Measurements from ENCODE around the gene KRTAP1-1. TPM values are rescaled to one million over a fixed set of nuclear protein-coding genes. Genes with fewer than 3 reads are reported as not detected.
A peak's percentile ranks its signal among the peaks of the same experiment; 100 is the strongest.
"Not testable (repeated sequence)": the region's sequence is repeated elsewhere in the genome, so short reads cannot be mapped to it uniquely, and the experiment has no call there.

Gene KRTAP1-1, protein sequence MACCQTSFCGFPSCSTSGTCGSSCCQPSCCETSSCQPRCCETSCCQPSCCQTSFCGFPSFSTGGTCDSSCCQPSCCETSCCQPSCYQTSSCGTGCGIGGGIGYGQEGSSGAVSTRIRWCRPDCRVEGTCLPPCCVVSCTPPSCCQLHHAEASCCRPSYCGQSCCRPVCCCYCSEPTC
- 0.23 TPM for polyA plus RNA-seq (2013, experiment 1 of 2; ENCODE audit: insufficient read length)
- not detected for polyA plus RNA-seq (2013, experiment 2 of 2; ENCODE audit: insufficient read length)

GRCh38 chr17:41040783-41041571 lies at the start of gene KRTAP1-1:
Gene KRTAP1-1, minus strand, starts transcription at chr17:41041450. Its CDS starts 53 bp downstream, at chr17:41041397.
- peak; percentile 31 for DNase-seq

DNA sequence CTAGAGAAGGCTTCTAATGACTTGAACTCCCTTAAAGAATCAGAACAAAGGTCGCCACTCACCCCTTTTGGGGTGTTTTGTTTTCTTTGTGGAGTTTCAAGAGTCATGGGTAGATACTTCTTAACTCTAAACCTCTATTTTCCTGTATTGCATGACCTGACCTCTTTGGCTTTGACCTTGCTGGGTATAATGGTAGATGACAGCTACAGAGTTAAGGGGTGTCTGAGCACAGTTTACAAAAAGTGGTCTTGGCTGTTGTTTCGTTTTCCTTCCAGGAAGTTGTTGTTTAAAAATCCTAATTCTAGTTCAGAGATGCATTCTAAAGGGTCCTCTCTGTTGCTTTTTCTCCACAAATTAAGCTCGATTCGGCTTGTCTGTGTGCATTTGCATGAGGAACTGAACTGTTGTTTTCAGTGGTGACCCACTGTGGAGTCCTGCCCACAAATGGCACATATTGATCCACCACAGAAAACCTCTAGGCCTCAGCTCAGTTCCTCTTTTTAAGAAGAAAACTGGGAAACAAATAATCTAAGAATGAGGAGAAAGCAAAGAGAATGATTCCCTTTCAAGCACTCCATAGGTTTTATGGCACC lies 47.6 kb upstream of the KRTAP1-1 start:
- not testable (repeated sequence) for DNase-seq

- not testable (repeated sequence) for DNase-seq
Measured at GRCh38 chr17:41084100-41084856, 43.0 kb upstream of the KRTAP1-1 start, which contains the start of gene KRTAP4-7. Gene KRTAP4-7, plus strand, starts transcription at chr17:41084150. Its CDS starts 57 bp downstream, at chr17:41084207.

DNA sequence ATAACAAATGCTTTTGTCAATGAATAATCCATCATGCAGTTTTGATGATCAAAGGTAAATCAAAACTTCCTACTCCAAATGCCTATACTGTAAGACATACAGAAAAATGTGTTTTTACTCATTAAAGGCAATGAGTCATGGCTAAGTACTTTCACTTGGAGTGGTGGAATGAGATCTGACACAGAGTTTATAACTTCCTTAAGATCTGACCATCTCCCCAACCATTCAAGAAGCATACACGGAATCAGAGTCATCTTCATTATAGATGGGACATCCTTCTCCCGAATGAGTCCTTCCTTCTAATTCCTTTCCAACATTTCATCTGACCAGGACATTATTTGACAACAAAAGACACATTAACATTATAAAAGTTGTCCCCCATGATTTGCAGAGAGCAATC lies 42.2 kb upstream of the KRTAP1-1 start:
- peak; percentile 86 for DNase-seq

DNA sequence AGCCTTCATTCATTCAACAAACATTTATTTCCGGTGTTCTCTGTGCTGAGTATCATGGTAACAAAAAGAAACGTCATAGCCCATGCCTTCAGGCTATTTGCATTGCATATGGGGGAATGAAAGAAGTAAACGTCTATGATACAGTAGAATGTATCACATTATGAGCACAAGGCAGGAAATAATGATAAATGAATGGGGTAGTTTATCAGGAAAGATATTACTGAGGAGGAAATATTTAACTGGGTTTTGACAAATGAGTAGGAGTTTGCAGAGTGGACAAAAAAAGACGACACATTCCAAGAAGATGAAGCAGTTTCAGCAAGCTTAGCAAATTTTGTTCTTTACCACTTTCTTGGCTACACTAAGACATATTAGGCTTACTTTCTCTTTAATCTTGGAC lies 41.4 kb upstream of the KRTAP1-1 start:
- DNase-seq = no peak

DNA sequence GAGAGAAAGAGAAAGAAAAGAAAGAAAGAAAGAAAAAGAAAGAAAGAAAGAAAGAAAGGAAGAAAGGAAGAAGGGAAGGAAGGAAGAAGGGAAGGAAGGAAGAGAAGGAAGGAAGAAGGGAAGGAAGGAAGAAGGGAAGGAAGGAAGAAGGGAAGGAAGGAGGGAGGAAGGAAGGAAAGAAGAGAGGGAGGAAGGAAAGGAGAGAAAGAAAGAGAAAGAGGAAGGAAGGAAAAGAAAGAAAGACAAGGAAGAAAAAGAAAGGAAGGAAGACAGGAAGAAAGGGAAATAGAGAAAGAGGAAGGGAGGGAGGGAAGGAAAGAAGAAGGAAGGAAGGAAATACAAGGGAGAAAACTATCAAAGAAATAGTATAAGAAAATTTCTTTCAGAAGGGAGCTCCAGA lies 35.5 kb upstream of the KRTAP1-1 start:
- no peak for DNase-seq

DNA sequence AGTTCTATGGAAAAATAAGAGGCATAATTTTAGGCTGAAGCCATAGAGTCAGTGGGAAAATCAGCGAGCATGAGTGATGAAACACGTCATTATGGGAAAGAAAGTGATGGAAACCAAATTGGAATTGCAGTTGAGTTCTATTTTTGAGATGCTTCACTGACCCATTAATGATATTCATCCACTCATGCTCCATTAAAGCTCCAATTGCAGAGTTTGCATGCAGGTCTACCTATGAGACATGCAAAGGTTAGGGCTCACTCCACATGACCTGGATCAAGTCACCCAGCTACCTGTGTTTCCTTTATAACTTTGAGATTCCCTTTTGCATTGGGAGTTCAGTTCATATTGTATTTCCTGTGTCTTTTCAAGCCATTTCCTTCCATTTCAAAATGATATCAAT lies 32.4 kb upstream of the KRTAP1-1 start:
- no peak for DNase-seq

- no peak for DNase-seq
Measured at GRCh38 chr17:41071606-41072360, 30.5 kb upstream of the KRTAP1-1 start.

GRCh38 chr17:41069031-41069430 lies 27.8 kb upstream of the KRTAP1-1 start:
- DNase-seq = no peak

DNA sequence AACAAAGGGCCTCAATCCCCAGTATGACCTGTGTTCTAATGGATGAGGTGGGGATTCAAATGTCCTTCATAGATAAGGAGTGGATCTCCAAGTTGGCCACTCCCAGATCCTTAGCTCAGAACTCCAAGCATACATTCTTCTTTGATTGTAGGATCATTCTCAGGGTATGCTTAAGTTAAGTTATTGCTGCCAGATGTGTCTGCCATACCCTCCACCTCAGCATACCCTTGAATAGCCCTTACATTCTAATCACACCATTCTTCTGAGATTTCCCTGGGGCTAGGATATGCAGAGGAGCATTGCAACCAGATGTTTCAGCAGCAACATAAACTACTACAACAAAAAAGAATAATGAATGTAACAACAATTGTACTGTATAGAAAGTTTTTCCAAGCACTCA lies 26.0 kb upstream of the KRTAP1-1 start:
- peak; percentile 47 for DNase-seq

- peak; percentile 91 for DNase-seq
Measured at GRCh38 chr17:41065829-41066624, 24.8 kb upstream of the KRTAP1-1 start, which contains the start of gene KRTAP2-4. Gene KRTAP2-4, minus strand, starts transcription at chr17:41065879. Its CDS starts 34 bp downstream, at chr17:41065845.

GRCh38 chr17:41065016-41065689 lies 23.9 kb upstream of the KRTAP1-1 start:
- DNase-seq = not testable (repeated sequence)

DNA sequence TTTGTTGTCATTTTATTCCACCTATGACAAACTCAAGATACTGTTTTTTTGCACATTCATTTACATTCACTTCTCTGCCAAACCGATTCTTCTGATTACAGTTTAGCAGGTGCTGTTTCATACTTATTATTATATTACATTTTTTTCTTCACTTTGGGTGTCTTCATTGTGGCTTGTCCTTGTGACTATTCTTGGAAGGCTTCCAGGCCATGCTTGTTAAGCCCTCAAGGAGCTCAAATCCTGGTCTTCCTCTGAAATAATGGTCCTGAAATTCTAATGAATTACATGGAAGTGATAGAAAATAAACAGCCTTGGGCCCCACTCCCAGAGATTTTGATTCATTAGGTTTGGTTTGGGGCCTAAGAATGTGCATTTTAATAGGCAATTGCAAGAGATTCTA lies 23.1 kb upstream of the KRTAP1-1 start:
- no peak for DNase-seq

DNA sequence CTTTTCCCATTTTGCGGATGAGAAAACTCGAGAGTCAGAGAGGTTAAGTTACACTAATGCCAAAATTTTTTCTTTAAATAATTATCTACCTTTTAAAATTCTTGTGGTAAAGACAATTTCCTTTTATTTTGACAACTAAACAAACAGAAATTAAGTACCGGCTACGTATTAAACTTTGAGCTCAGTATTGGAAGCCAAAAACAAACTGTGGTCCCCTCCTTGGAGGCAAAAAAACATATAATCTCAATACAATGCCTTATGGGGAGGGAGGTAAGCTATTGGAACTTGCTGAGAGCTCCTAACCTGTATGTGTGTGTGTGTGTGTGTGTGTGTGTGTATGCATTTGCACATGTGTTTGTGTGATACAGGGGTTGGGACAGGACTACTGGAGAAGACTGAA lies 22.2 kb upstream of the KRTAP1-1 start:
- DNase-seq = no peak

DNA sequence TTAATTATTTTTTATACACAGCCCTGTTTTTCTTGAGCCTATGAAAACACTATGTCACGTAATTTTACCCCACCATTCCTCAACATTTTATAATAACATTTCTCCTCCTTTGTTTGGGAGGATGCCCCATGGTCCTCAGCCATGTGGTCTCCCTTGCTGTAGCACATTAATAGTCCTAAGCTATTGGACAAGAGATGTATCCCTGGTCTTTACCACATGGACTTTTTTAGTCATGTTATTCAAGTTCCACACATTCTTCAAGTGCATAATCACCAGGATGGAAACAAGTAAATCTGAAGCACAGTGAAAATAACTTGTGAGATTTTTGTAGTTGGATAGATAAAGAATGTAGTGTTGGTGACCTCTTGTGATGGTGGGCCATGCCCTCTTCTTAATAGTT lies 20.7 kb upstream of the KRTAP1-1 start:
- DNase-seq = peak; percentile 99

DNA sequence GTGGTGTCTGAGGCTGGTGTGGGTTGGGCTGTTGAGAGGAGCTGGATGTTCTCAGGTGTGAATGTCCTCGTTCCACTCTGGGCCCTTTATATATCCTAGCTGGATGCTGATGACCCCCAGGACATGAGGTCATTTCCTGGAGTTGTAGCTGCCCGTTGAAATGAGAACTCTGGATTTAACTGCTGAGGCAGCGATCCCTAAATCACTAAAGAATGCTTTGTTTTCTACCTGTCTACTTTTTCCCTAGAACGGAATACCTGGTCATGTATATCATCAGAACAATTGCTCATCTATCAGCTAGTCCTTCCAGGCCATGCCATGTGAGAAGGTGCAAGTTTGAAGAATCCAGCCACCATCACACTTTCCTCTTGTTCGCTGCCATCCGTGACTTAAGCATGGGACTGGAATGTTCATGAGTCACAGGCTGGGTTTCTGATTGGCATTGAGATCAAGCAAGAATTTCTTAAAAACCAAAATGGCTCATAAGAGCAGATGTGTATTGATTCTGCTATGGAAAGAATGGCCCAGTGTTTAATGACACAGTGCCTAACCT lies 18.9 kb upstream of the KRTAP1-1 start, which contains the start of gene KRTAP2-3:
TSS of gene KRTAP2-3 (minus strand) at position 63 of the 553 bp plus-strand sequence. CDS start 64 bp downstream, outside the sequence.
- DNase-seq = peak; percentile 99

- peak; percentile 97 for DNase-seq
Measured at GRCh38 chr17:41059276-41060051, 18.2 kb upstream of the KRTAP1-1 start.

DNA sequence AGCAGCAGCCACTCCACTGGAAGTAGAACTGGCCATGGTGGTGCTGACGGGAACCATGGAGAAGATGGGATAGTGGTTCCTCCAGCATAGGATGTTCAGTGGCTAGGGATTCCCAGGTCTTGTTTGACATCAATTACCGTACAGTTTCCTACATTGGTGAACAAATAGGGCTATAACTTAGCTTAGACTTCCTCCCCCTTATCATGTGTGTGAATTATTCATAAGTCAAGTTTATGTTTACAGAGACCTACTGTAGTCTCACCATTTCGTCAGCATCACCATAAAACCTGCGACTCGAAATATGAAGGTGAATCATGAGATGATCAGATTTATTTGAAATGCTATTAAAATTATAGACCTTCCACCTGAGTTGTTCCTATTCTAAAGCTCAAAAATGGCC lies 17.5 kb upstream of the KRTAP1-1 start:
- no peak for DNase-seq

- DNase-seq = no peak
Measured at GRCh38 chr17:41057547-41057946, 16.3 kb upstream of the KRTAP1-1 start.
